Measurements from ENCODE around the gene ZNF611. TPM values are rescaled to one million over a fixed set of nuclear protein-coding genes. Genes with fewer than 3 reads are reported as not detected.
A peak's percentile ranks its signal among the peaks of the same experiment; 100 is the strongest.
"Not testable (repeated sequence)": the region's sequence is repeated elsewhere in the genome, so short reads cannot be mapped to it uniquely, and the experiment has no call there.

ZNF611 gene
- total RNA-seq, 4 donors from 2014 or later: 8.2 to 45.0 (median 15.0) TPM

GRCh38 chr19:52691215-52691610 is 43.6 kb downstream of the ZNF611 start:
- Histone ChIP-seq H3K4me3 (peak overlapping the region in 2 of 4 donors; percentile 54 to 80), H3K4me1 (peaks cover 0 to 29% (median 8%) of the 10 kb centered on the region in 4 donors), H3K27me3 (no peaks in the 10 kb centered on the region), H3K9me3 (no peaks in the 10 kb centered on the region), H3K36me3 (no peaks in the 10 kb centered on the region), H3K27ac (peak overlapping the region; percentile 80 to 94 (median 89))
- intact Hi-C loops (cut with DNase I; ENCODE audit: low total_unique reads): no loop called here
- WGBS, 2 donors (ENCODE audit: low coverage in 1 of 2): 62 to 79% methylated on average over 2 to 15 of the region's 15 CpGs
- in situ Hi-C loops (cut with MboI; ENCODE audit: low pct_ligation_motif_present in 1 of 4, low pct_unique_long_range_greater_than_20kb in 1 of 4, low sequenced_read_pairs in 3 of 4): no loop called here
- no peak for DNase-seq
- TF ChIP-seq CTCF (IDR thresholded peaks at IDR 0.05) (no peak), POLR2A (IDR thresholded peaks at IDR 0.05) (no peak), EP300 (IDR thresholded peaks at IDR 0.05; ENCODE audit: low read depth) (no peak), POLR2AphosphoS5 (IDR thresholded peaks at IDR 0.05) (no peak)

GRCh38 chr19:52690369-52691214 is 44.3 kb downstream of the ZNF611 start:
- peak overlapping the region; percentile 43 to 80 (median 67) for H3K4me3 ChIP-seq
- peaks cover 0 to 29% (median 8%) of the 10 kb centered on the region in 4 donors for H3K4me1 ChIP-seq
- in situ Hi-C loops (cut with MboI; ENCODE audit: low pct_ligation_motif_present in 1 of 4, low pct_unique_long_range_greater_than_20kb in 1 of 4, low sequenced_read_pairs in 3 of 4) (no loop called here), intact Hi-C loops (cut with DNase I; ENCODE audit: low total_unique reads) (no loop called here)
- H3K9me3 ChIP-seq: no peaks in the 10 kb centered on the region
- DNase-seq: peak; percentile 95
- H3K27me3 ChIP-seq: no peaks in the 10 kb centered on the region
- H3K36me3 ChIP-seq: no peaks in the 10 kb centered on the region
- TF ChIP-seq POLR2A (IDR thresholded peaks at IDR 0.05) (peak; percentile 51), EP300 (IDR thresholded peaks at IDR 0.05; ENCODE audit: low read depth) (no peak), POLR2AphosphoS5 (IDR thresholded peaks at IDR 0.05) (peak; percentile 77 to 91 (median 79)), CTCF (IDR thresholded peaks at IDR 0.05) (peak in 4 of 5 experiments; percentile 25 to 48 (median 38))
- WGBS, 2 donors (ENCODE audit: low coverage in 1 of 2): 8 to 42% methylated on average over 3 to 47 of the region's 47 CpGs
- H3K27ac ChIP-seq: peak overlapping the region; percentile 80 to 94 (median 89)

- Histone ChIP-seq H3K4me3 (peak overlapping the region; percentile 43 to 80 (median 67)), H3K4me1 (peaks cover 0 to 29% (median 8%) of the 10 kb centered on the region in 4 donors), H3K27ac (peak overlapping the region; percentile 80 to 94 (median 89)), H3K36me3 (no peaks in the 10 kb centered on the region), H3K9me3 (no peaks in the 10 kb centered on the region), H3K27me3 (no peaks in the 10 kb centered on the region)
- intact Hi-C loops (cut with DNase I; ENCODE audit: low total_unique reads) (no loop called here), in situ Hi-C loops (cut with MboI; ENCODE audit: low pct_ligation_motif_present in 1 of 4, low pct_unique_long_range_greater_than_20kb in 1 of 4, low sequenced_read_pairs in 3 of 4) (no loop called here)
- peak; percentile 30 for DNase-seq
- WGBS, 2 donors (ENCODE audit: low coverage in 1 of 2): 0% methylated on average over 25 to 32 of the region's 32 CpGs
- no peak for TF ChIP-seq CTCF (IDR thresholded peaks at IDR 0.05)
- no peak for TF ChIP-seq EP300 (IDR thresholded peaks at IDR 0.05; ENCODE audit: low read depth)
These were observed 44.9 kb downstream of the ZNF611 start for GRCh38 chr19:52689843-52690368.

GRCh38 chr19:52688925-52689796 is 45.7 kb downstream of the ZNF611 start:
- H3K9me3 ChIP-seq; DNase-seq; in situ Hi-C loops (cut with MboI; ENCODE audit: low pct_ligation_motif_present in 1 of 4, low pct_unique_long_range_greater_than_20kb in 1 of 4, low sequenced_read_pairs in 3 of 4); H3K36me3 ChIP-seq; H3K27me3 ChIP-seq; intact Hi-C loops (cut with DNase I; ENCODE audit: low total_unique reads): not testable (repeated sequence)
- peak overlapping the region; percentile 80 to 94 (median 89) for H3K27ac ChIP-seq
- peak overlapping the region in 3 of 4 donors; percentile 43 to 80 (median 54) for H3K4me3 ChIP-seq
- 22 to 28% methylated on average over 6 of the region's 6 CpGs for WGBS, 2 donors (ENCODE audit: low coverage in 1 of 2)
- H3K4me1 ChIP-seq: peaks cover 0 to 29% (median 8%) of the 10 kb centered on the region in 4 donors

Measured in transverse colon (tissue), 4 donors.